H9 (cell line): ENCODE results near the gene WFIKKN1. TPM values are rescaled to one million over a fixed set of nuclear protein-coding genes. Genes with fewer than 3 reads are reported as not detected.

Experiments
- DNase-seq: peaks from one replicate; pipeline ENCODE4 v3.0.0-alpha.2; 2017
- H2AFZ ChIP-seq: one replicate; pipeline ENCODE4 v1.6.1; 2013; ENCODE audit warnings: mild to moderate bottlenecking, low read length, control low read depth, moderate library complexity
- H2AK5ac ChIP-seq: 2 replicates; pipeline ENCODE4 v1.6.1; 2013; ENCODE audit warnings: low read length, control low read depth, mixed read lengths; ENCODE audit not compliant: insufficient read length
- H2BK120ac ChIP-seq: one replicate; pipeline ENCODE4 v1.6.1; 2013; ENCODE audit warnings: low read depth, mild to moderate bottlenecking, low read length, control low read depth, inconsistent platforms; ENCODE audit not compliant: poor library complexity, severe bottlenecking
- H2BK12ac ChIP-seq: 2 replicates; pipeline ENCODE4 v1.6.1; 2013; ENCODE audit warnings: low read length, control low read depth, mixed read lengths, low read depth; ENCODE audit not compliant: insufficient read length
- H2BK15ac ChIP-seq: 2 replicates; pipeline ENCODE4 v1.6.1; 2013; ENCODE audit warnings: low read depth, low read length, control low read depth
- H2BK20ac ChIP-seq: one replicate; pipeline ENCODE4 v1.6.1; 2013; ENCODE audit warnings: low read depth, mild to moderate bottlenecking, low read length, control low read depth, inconsistent platforms; ENCODE audit not compliant: poor library complexity, severe bottlenecking
- H2BK5ac ChIP-seq: 2 replicates; pipeline ENCODE4 v1.6.1; 2013; ENCODE audit warnings: low read length, control low read depth, mixed read lengths; ENCODE audit not compliant: insufficient read length
- H3K14ac ChIP-seq: 2 replicates; pipeline ENCODE4 v1.6.1; 2013; ENCODE audit warnings: low read length, control low read depth; ENCODE audit not compliant: insufficient read depth
- H3K18ac ChIP-seq: 2 replicates; pipeline ENCODE4 v1.6.1; 2013; ENCODE audit warnings: low read depth, mild to moderate bottlenecking, mixed read lengths, low read length, control low read depth; ENCODE audit not compliant: insufficient read length
- H3K23ac ChIP-seq: 2 replicates; pipeline ENCODE4 v1.6.1; 2013; ENCODE audit warnings: low read length, control low read depth, mixed read lengths, low read depth; ENCODE audit not compliant: insufficient read length
- H3K23me2 ChIP-seq: 2 replicates; pipeline ENCODE4 v1.6.1; 2013; ENCODE audit warnings: low read depth, mild to moderate bottlenecking, mixed read lengths, low read length, control low read depth; ENCODE audit not compliant: insufficient read length, poor library complexity, severe bottlenecking
- H3K27ac ChIP-seq: 2 replicates; pipeline ENCODE4 v1.5.1; 2013; ENCODE audit warnings: low read length, control low read depth, mixed read lengths, low read depth; ENCODE audit not compliant: insufficient read length
- H3K27me3 ChIP-seq: 2 replicates; pipeline ENCODE4 v1.6.1; 2013; ENCODE audit warnings: low read length, control low read depth, inconsistent platforms; ENCODE audit not compliant: insufficient read depth
- H3K4ac ChIP-seq: 2 replicates; pipeline ENCODE4 v1.6.1; 2013; ENCODE audit warnings: low read depth, mild to moderate bottlenecking, control low read depth, inconsistent platforms, low read length, moderate library complexity
- H3K4me1 ChIP-seq: 2 replicates; pipeline ENCODE4 v1.6.1; 2013; ENCODE audit warnings: low read length, control low read depth, inconsistent platforms; ENCODE audit not compliant: insufficient read depth
- H3K4me2 ChIP-seq: 2 replicates; pipeline ENCODE4 v1.6.1; 2013; ENCODE audit warnings: low read length, control low read depth, mixed read lengths; ENCODE audit not compliant: insufficient read length, insufficient read depth
- H3K56ac ChIP-seq: 2 replicates; pipeline ENCODE4 v1.6.1; 2013; ENCODE audit warnings: low read depth, mild to moderate bottlenecking, mixed read lengths, low read length, control low read depth; ENCODE audit not compliant: insufficient read length
- H3K79me1 ChIP-seq: 2 replicates; pipeline ENCODE4 v1.6.1; 2013; ENCODE audit warnings: low read depth, mild to moderate bottlenecking, moderate library complexity, low read length, control low read depth, inconsistent platforms; ENCODE audit not compliant: insufficient read depth, poor library complexity, severe bottlenecking
- H3K79me2 ChIP-seq: 2 replicates; pipeline ENCODE4 v1.6.1; 2013; ENCODE audit warnings: low read length, control low read depth, inconsistent platforms; ENCODE audit not compliant: insufficient read depth
- H3K9ac ChIP-seq: 2 replicates; pipeline ENCODE4 v1.6.1; 2013; ENCODE audit warnings: low read length, control low read depth, mixed read lengths; ENCODE audit not compliant: insufficient read length; ENCODE audit errors: extremely low read depth
- H3K9me3 ChIP-seq: one replicate; pipeline ENCODE4 v1.6.1; 2013; ENCODE audit warnings: low read depth, low read length, inconsistent platforms; ENCODE audit not compliant: control insufficient read depth
- H3T11ph ChIP-seq: one replicate; pipeline ENCODE4 v1.6.1; 2013; ENCODE audit warnings: mild to moderate bottlenecking, low read length, control low read depth, inconsistent platforms
- H4K20me1 ChIP-seq: one replicate; pipeline ENCODE4 v1.6.1; 2013; ENCODE audit not compliant: control insufficient read depth, insufficient read length, insufficient read depth
- H4K5ac ChIP-seq: 2 replicates; pipeline ENCODE4 v1.6.1; 2013; ENCODE audit warnings: low read depth, mild to moderate bottlenecking, mixed read lengths, low read length, control low read depth; ENCODE audit not compliant: insufficient read length
- H4K8ac ChIP-seq: replicated peaks from 2 replicates; pipeline ENCODE4 v1.6.1; 2013; ENCODE audit warnings: low read length, control low read depth, mixed read lengths, low read depth; ENCODE audit not compliant: insufficient read length
- H4K91ac ChIP-seq: 2 replicates; pipeline ENCODE4 v1.6.1; 2013; ENCODE audit warnings: low read depth, mild to moderate bottlenecking, moderate library complexity, mixed read lengths, low read length, control low read depth; ENCODE audit not compliant: insufficient read length
- H3K27ac Mint-ChIP-seq, 3 experiments: 2 replicates in 2 of 3; 3 replicates in 1 of 3; pipeline ENCODE4 v1.8.0; 2020 to 2021; ENCODE audit warnings: mixed read lengths in 3 of 3, mild to moderate bottlenecking in 1 of 3, moderate library complexity in 1 of 3
- H3K27me3 Mint-ChIP-seq: 2 replicates; pipeline ENCODE4 v1.8.0; 2021; ENCODE audit warnings: low read depth, mild to moderate bottlenecking, moderate library complexity, mixed read lengths
- H3K36me3 Mint-ChIP-seq, 3 experiments: 2 replicates in 2 of 3; 3 replicates in 1 of 3; pipeline ENCODE4 v1.8.0; 2020 to 2021; ENCODE audit warnings: low read depth in 3 of 3, mixed read lengths in 3 of 3; ENCODE audit not compliant: insufficient read depth in 1 of 3
- H3K4me1 Mint-ChIP-seq, 2 experiments: 2 replicates each; pipeline ENCODE4 v1.8.0; 2020; ENCODE audit warnings: mixed read lengths in 2 of 2
- H3K4me3 Mint-ChIP-seq, 2 experiments: 2 replicates in 1 of 2; 3 replicates in 1 of 2; pipeline ENCODE4 v1.8.0; 2020 to 2021; ENCODE audit warnings: mild to moderate bottlenecking in 2 of 2, mixed read lengths in 2 of 2, moderate library complexity in 1 of 2
- H3K9me3 Mint-ChIP-seq, 2 experiments: 2 replicates in 1 of 2; 3 replicates in 1 of 2; pipeline ENCODE4 v1.8.0; 2020; ENCODE audit warnings: mild to moderate bottlenecking in 2 of 2, mixed read lengths in 2 of 2, moderate library complexity in 1 of 2
- CTCF ChIP-seq: fragments of 200-600 bp; sonication (generic); conservative IDR thresholded peaks from 3 replicates; pipeline ENCODE4 v1.8.0; 2021; ENCODE audit warnings: antibody characterized with exemption, mild to moderate bottlenecking
- WGBS: extraction: QIAGEN DNeasy Blood & Tissue Kit; methylation state at CpG from one replicate; pipeline ENCODE4 v1.1.7; 2013; ENCODE audit warnings: missing lambda C conversion rate, low lambda C conversion rate, mixed read lengths; ENCODE audit not compliant: insufficient read length; ENCODE audit errors: extremely low coverage; 5-methylcytosine and 5-hydroxymethylcytosine counted together
- total RNA-seq: library from RNA; stranded (reverse); gene quantifications from 2 replicates; pipeline ENCODE4 v1.2.1, GENCODE V29; 2021

WFIKKN1 gene
- total RNA-seq, 1 experiment from 2014 or later, result 8.3 TPM

GRCh38 chr16:638836-639235 is 8.1 kb downstream of the WFIKKN1 start:
- no peak for TF ChIP-seq CTCF
- no peak overlapping the region for H4K5ac ChIP-seq

More at GRCh38 chr16:638836-639235, 8.1 kb downstream of the WFIKKN1 start:
- H3K27ac ChIP-seq, result no peak overlapping the region
- Mint-ChIP-seq H3K27ac (no peak overlapping the region), H3K9me3 (peaks cover 3% of the 10 kb centered on the region in 2 experiments; a peak in 2 of 5 replicates), H3K36me3 (peaks cover 0 to 9% (median 1%) of the 10 kb centered on the region in 3 experiments; a peak in 4 of 7 replicates), H3K4me3 (peak overlapping the region in 1 of 2 experiments; percentile 42; a peak in 1 of 5 replicates), H3K27me3 (peaks cover 2% of the 10 kb centered on the region; the same call in 1 of the 2 replicates), H3K4me1 (peaks cover 11 to 25% of the 10 kb centered on the region in 2 experiments)
- H2BK20ac ChIP-seq, result no peak overlapping the region
- no peaks in the 10 kb centered on the region for H4K20me1 ChIP-seq
- no peak overlapping the region for H2BK15ac ChIP-seq
- H3K18ac ChIP-seq, result no peak overlapping the region
- H3K4me1 ChIP-seq, result no peaks in the 10 kb centered on the region; the same call in 1 of the 2 replicates
- no peak overlapping the region for H3K4ac ChIP-seq
- no peaks in the 10 kb centered on the region for H3K9me3 ChIP-seq
- H3K56ac ChIP-seq, result no peak overlapping the region
- H3T11ph ChIP-seq, result no peak overlapping the region
- H2AK5ac ChIP-seq, result no peak overlapping the region
- H2BK120ac ChIP-seq, result no peak overlapping the region
- no peak overlapping the region for H2BK12ac ChIP-seq
- H4K8ac ChIP-seq, result no peak overlapping the region
- H3K27me3 ChIP-seq, result no peaks in the 10 kb centered on the region
- no peak overlapping the region for H3K23ac ChIP-seq
- H3K9ac ChIP-seq, result no peak overlapping the region
- H3K14ac ChIP-seq, result no peak overlapping the region; the same call in 1 of the 2 replicates
- H2AFZ ChIP-seq, result no peak overlapping the region
- no peak overlapping the region for H4K91ac ChIP-seq
- DNase-seq, result no peak
- H3K4me2 ChIP-seq, result no peak overlapping the region
- WGBS, result no CpG with 5 or more reads among the region's 9 CpGs
- peaks cover 13% of the 10 kb centered on the region for H3K23me2 ChIP-seq
- H3K79me1 ChIP-seq, result no peaks in the 10 kb centered on the region
- no peak overlapping the region for H2BK5ac ChIP-seq
- H3K79me2 ChIP-seq, result peaks cover 2% of the 10 kb centered on the region; the same call in 1 of the 2 replicates
